HG03064 (cell line): ENCODE data around the gene CPAMD8.
"Not testable (repeated sequence)": the region's sequence is repeated elsewhere in the genome, so short reads cannot be mapped to it uniquely, and the experiment has no call there.

Source experiments
- ATAC-seq: cut with Tn5 transposase; IDR thresholded peaks from one replicate; pipeline ENCODE4 v1.9.1; 2021; ENCODE audit warnings: low read depth; ENCODE audit not compliant: unreplicated experiment

The CPAMD8 gene

DNA sequence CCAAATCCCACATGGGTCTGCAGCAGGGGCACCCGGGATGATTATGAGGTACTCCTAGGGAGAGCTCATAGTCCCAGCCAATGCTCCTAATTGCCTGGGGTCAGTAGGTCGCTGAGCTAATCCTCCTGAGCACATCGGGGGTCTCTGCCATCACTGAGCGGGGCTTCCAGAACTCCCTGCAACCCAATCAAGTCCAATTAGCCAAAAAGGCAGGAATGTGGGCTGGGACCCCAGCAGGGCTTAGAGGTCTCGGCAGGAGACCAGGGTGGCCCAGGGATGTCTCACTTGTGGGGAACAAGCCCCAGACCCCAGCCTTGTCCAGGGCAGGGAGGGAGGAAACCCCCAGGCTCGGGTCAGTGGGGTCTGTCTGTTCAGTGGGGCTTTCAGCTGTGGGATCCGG, 17.1 kb upstream of the CPAMD8 start:
- no peak for ATAC-seq

DNA sequence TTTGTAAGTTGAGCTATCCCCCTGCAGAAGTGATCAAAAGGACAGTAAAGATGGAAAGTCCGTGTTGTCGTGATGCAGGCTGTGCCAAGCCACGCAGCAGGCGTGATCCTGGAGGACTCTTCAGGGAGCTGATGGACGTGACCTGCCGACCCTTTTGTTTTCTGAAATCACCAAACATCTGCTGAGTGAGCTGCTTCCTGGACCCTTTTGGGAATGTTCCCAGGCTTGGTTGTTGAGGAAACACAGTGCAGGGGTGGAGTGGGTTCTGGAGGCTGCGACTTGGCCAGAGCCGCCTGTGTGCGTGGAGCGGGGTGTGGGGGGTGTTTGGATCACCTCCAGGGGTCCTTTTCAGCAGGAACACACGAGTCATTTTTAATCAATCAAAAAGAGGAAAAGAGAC, 15.4 kb upstream of the CPAMD8 start:
- no peak for ATAC-seq

DNA sequence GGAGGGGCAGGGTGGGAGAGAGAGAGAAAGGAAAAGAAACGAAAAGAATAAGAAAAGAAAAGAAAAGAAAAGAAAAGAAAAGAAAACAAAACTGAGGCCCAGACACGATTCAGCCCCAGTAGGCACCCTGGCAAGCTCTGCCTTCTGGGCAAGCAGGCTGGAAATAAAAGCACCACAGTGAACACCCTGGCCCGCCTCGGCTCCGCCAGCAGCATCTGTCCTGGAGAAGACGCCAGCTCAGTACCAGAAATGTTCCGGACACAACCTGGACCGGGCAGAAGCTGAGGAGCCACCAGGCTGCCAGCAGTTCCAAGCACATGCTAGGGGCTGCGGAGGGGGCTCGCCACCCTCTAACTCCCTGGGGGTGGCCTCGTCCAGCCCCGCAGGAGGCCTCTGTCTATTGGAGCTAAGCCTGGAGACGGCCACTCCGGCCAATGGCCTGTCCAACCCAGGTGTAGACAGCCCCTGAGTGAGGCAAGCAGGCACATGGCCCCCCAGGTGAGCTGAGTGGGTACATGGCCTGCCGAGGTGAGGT, 11.4 kb upstream of the CPAMD8 start:
- no peak for ATAC-seq

DNA sequence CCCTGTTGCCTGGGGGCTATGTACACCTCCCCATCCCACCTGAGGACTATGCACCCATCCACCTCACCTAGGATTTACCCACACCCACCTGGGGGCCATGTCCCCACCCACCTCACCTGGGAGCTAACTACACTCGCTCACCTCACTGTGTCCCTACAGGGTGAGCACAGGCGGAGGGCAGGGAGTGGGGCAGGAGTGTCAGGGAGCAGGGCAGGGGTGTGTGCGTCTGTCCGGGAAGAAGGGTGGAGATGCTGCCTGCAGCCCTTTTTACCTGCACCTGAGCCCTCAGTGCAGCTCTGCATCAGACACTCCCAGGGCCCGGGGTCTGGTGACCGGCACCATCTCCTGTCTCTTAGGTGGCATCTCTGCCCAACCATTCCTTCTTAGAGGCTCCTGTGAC, 10.6 kb upstream of the CPAMD8 start:
- no peak for ATAC-seq

DNA sequence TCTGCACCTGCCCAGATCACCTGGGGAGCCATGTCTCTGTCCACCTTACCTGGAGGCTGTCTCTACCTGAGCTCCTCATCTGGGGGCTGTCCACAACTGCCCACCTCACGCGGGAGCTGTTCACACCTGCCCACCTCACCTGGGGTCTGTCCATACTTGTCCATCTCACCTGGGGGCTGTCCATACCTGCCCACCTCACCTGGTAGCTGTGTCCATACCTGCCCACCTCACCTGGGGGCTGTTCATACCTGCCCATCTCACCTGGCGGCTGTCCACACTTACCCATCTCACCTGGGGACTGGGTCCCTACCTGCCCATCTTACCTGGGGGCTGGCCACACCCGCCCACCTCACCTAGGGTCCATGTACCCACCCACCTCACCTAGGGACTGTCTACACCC, 10.0 kb upstream of the CPAMD8 start:
- no peak for ATAC-seq

DNA sequence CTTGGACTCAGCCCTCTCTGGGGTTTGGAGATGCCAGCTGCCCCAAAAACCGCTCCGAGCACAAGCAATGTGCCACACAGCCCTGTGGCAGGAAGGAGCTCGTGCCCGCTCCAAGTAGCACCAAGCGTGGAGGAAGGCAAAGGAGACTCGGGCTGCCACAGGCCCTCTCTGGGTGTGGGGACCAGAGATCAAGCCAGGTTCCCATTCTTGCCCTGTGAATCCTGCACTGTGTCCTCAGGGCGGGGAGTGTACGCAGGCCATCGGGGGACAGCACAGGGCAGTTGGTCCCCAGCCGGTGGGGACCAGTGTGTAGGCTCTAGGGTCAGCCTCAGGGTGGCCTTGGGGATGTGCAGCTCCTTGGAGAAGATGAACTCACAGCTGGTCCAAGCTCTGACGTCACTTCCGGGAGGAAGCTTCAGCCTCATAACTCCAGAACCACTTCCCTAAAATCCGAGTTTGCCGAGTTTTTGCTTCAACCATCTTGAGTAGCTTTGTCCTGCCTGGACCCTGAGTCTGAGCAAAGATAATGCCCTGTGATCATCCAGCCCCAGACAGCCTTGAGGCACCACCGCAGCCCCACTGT, 9.3 kb upstream of the CPAMD8 start:
- ATAC-seq = no peak

DNA sequence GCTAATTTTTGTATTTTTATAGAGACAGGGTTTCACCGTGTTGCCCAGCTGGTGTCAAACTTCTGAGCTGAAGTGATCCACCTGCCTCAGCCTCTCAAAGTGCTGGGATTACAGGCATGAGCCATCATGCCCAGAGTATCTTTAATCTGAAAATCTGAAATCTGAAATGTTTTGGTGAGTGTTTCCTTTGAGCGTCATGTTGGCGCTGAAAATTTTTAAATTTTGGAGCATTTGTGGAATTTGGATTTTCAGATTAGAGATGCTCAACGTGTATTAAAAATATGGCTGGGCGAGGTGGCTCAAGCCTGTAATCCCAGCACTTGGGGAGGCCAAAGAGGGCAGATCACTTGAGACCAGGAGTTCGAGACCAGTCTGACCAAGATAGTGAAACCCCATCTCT, 5.1 kb upstream of the CPAMD8 start:
- no peak for ATAC-seq

DNA sequence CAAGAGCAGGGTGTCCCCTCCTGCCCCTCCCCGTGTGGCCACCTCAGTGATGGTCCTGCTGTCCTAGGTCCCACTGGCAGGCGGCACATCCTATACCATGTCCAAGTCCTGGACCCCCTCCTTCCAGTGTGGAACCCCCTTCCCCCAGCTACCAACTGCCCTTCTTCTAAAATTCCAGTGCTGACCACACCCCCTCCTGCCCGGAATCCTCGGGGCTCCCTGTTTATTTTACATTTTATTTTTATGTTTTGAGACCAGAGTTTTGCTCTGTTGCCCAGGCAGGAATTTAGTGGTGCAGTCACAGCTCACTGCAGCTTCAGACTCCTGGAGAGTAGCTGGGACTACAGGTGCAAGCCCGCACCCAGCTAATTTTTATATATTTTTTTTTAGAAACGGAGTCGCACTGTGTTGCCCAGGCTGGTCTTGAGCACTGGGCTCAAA, 945 bp upstream of the CPAMD8 start:
- ATAC-seq = no peak

DNA sequence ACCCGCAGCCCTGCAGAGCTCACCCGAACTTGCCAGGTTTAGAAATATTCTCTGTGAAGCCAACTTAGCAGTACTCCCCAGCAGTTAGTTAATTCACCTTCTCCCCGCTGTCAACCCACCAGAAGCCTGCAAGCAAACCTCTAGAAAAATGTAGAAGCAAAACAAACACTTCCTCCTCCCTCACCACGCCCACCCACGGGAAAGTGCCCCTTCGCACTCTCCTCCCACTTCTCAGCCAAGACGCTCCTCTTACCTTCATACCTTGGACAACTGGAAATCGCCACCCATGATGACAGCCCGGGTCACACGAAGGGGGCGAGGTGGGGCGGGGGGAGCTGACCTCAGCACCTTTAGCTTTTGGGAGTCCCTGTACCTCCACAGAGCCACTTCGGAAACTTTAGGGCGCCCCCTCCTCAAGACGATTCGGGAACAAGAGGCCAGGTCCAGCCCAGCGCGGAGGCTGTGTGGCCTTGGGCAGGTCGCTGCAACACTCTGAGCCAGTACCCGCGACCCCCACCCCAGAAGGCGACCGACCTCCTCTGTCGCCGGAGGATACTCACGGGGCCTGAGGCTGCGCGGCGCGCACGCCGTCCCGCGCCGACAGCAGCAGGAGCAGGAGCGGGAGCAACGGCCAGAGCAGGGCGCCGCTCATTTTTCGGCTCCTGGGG, 485 bp downstream of the CPAMD8 start:
- ATAC-seq = no peak

DNA sequence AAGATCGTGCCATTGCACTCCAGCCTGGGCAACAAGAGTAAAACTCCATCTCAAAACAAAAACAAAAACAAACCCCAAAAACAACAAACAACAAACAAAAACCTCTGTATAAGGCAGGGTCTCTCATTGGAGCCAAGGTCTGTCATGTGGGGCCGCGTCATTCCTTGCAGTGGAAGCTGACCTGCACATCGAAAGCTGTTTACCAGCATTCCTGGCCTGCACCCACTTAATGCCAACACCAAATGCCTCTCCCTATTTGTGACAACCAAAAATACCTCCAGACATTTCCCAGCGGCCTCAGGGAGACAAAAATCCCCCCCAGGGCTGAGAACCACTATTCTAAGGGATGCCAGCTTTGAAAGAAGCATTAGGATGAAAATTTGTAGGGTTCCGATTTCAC, 1.2 kb downstream of the CPAMD8 start:
- ATAC-seq = no peak

DNA sequence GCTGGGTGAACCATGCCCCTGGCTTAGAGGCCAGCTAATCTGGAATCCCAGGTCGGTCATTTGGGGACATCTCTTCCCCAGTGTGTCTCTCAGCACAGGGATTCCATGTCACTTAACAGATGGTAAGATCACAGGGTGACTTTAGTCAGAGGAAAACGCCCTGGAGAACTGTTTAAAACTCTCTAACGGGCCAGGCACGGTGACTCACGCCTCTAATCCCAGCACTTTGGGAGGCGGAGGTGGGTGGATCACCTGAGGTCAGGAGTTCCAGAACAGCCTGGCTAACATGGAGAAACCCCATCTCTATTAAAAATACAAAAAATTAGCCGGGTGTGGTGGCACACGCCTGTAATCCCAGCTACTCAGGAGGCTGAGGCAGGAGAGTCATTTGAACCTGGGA, 1.7 kb downstream of the CPAMD8 start:
- not testable (repeated sequence) for ATAC-seq

DNA sequence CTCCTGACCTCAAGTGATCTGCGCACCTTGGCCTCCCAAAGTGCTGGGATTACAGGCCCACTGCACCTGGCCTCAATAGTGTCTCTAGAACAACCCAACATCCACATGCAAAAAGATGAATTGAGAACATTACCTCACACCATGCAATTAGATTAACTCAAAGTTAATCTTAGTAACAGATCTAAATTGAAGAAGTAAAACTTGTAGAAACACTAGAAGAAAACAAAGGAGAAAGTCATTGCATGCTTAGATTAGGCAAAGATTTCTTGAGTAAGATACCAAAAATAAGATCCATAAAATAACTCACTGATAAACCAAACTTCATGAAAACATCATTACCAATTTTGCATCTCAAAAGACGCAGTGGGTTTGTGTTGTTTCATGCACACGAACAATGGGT, 2.8 kb downstream of the CPAMD8 start:
- no peak for ATAC-seq

DNA sequence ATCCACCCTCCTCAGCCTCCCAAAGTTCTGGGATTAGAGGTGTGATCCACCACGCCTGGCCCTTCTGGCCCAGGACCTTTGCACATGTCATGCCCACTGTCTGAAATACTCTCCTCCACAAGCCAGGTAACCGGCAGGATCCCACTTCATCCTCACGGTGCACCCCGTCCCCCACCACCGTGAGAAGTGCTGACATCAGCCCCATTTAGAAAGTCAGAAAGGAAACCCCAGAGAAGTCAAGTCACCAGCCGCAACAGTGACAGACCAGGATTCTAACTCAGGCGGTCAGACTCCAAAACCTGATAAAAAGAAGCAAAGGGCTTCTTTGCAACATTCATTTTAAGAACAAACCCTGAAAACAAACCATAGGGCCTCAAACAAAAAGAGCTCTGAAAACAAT, 3.9 kb downstream of the CPAMD8 start:
- ATAC-seq = no peak

DNA sequence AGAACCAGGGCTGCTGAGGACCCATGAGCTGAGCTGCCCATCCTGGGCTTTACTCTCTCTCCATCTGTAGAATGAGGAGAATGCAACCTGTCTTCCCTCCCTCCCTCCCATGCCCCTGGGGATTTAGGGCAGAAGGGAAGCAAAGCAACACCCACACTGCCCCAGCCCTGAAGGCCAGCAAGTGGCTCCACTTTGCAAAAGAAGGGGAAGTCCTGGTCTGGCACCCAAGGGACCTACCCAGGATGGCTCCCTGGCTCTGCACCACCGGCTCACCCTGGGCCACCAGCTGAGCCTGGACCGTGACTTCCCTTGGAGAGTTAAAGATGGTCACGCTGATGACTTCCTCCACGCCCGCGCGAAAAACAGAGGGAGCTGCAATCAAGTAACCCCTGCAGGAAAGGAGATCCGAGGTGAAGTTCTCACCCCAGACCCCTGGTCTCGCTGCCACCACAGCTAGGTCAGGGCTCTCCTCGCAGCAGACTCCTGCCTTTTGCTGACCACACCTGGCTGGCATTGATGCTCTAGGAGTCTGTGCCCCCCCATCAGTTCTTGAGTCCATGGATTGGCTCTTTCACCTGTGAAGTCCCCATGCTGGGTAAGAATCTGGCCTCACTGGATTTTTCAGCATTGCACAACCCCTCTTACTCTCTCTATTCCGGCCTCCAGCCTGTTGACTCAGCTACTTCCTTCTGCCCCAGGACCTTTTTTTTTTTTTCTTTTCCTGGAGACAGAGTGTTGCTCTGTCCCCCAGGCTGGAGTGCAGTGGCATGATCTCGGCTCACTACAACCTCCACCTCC, 4.6 kb downstream of the CPAMD8 start:
- no peak for ATAC-seq

DNA sequence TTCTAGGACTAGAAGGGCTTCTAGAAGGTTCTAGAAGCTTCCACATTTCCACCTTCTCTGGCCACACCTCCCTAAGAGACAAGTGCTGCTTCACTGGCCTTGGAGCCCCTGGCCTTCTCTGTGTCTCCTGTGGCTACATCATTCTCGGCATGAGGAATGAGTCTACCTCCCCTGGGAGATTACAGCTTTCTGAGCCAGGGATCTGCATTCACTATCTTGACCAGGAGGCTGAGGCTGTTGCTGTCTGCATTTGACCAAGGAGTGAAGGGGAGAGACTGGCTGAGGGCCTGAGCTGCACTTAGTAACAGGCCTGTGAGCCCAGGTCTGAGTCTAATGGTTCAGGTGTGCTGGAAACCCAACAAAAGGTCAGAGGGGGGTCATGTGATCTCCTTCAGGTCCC, 5.3 kb downstream of the CPAMD8 start:
- no peak for ATAC-seq

DNA sequence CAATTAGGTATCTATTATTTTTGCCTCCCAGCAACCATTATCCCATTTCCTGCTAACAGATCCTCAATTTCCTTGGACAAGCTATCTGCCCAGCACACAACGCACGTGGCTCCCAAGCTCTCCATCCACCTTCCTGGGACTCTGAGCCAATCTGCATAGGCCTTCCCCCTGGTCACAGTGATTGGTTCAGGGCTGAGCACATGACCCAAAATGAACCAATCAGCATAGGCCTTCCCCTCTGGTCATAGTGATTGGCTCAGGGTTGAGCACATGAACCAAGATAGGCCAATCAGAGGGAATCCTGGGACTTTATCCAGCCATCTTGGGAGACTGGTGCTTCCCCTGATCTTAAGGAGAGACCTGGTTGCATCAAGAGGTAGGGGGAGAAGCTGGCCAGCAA, 5.8 kb downstream of the CPAMD8 start:
- no peak for ATAC-seq

DNA sequence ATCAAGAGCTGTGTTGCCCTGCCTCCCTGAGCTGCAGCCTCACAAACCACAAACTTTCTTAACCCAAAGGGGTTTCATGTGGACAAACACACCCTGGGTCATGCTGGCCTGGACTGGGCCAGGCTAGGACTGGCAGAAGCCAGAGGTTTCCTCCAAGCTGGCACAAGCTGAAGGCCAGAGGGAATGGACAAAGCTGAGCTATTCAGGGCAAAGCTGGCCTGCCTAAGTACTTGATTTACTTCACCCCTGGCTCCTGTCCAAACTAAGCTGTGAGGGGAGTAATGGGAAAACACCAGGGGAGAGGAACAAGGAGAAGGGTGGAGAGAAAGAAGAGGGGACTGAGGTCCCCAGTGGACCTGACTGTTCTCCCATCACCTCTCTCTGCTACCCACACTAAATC, 6.2 kb downstream of the CPAMD8 start:
- no peak for ATAC-seq

DNA sequence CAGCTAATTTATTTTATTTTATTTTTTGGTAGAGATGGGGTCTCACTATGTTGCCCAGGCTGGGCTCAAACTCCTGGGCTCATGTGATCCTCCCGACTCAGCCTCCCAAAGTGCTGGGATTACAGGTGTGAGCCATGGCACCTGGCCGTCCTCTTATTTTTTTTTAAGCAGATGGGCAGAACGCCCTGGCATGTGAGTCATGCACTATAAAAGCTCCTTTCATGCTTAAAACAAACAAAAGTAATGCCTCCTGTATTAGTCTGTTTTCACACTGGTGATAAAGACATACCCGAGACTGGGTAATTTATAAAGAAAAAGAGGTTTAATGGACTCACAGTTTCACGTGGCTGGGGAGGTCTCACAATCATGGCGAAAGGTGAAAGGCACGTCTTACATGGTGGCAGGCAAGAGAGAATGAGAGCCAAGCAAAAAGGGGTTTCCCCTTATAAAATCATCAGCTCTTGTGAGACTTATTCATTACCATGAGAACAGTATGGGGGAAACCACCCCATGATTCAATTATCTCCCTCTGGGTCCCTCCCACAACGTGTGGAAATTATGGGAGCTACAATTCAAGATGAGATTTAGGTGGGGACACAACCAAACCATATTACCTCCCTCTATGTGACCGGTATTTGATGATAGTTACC, 12.3 kb downstream of the CPAMD8 start:
- ATAC-seq = not testable (repeated sequence)

DNA sequence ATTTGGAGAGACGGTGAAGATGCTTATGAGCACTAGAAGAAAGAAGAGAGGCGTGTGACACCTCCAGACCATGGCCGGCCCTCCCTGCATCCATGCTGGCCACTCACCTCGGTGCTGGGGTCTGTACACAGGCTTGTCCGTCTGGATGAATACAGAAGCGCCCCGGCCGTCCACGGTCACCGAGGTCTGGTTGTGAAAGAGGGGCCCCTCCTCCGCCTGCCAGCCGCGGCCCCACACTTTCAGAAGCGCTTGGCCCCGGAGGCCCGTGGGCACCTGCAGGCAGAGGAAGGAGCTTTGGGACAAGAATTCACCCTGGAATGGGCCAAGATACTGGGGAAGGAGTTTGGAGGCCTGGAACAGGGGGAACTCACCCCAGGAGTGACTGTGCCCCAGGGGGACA, 15.1 kb downstream of the CPAMD8 start:
- ATAC-seq = no peak

DNA sequence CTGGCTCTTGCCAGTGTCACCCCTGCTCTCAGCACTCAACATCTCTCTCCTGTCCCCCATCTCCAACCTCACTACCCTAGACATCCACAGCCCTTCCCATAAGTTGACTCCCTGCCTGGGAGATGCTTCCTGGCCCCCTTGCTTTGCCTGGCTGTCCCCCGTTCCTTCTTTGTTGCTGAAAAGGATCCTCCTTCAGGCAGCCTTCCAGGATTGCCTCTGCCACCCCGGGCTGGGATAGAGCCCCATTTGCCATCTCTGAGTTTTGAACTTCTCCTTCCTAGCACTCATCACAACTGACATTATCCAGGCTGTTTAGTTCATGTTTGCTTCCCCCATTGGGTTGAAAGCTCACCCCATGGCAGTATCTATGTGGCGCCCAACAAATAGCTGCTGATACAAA, 20.0 kb downstream of the CPAMD8 start:
- ATAC-seq = no peak

DNA sequence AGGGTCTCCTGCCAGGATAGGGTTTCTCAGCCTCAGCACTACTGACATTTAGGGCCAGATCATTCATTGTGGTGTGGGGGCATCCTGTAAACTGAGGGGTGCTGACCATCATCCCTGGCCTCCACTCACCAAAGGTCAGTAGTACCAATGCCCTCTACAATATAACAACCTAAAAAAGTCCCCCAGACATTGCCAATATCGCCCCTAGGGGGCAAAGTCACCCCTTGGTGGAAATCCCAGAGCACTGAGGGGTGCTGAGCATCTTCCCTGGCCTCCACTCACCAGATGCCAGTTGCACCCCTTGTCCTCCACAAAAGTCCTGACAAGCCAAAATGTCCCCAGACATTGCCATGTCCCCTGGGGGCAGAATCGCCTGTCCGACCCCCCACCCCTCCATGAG, 21.6 kb downstream of the CPAMD8 start:
- ATAC-seq = no peak
